ENCODE data around the gene KCTD20. TPM values are rescaled to one million over a fixed set of nuclear protein-coding genes. Genes with fewer than 3 reads are reported as not detected.

The KCTD20 gene
- total RNA-seq = 63.5 and 114 TPM in 2 replicates

DNA sequence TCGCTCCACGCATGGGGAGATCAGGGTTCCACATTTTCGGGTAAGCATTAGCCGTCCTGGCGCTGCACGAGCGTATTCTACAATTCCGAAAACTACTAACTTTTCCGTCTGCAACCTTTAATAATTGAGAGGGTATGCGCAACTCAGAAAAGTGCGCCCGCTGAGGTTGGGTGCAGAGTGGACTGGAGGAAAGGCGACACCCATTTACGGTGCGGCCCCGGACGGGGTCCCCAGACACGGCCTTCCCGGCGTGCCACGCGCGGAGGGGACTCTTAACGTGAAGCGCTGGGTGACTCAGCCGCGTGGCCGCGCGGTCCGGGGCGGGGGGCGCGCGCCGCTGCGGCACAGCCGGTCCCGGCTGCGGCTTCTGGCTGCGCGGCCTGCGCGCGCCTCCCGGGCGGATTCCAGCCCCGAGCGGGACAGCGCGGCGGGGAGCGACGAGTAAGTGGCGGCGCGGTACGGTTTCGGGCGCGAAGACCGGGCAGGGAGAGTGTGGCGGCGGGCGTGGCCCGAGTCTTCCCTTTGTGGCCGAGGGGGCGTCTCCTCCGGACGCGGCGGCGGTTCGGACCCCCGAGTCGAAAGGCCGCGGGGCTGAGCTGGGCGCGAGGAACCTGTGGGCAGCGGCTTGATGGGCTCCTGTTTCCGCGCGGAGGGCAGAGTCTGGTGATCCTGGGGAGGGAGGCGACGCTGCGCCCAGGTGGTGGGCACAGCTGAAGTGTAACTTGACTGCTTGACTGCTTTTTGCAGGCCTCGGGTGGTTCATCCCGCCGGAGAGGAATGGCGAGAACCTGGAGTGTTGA lies at the start of gene KCTD20, which contains the start of gene PXT1:
Gene KCTD20, plus strand, starts transcription at position 330 of the 800 bp plus-strand sequence. CDS start 27,098 bp downstream, outside the sequence.
Gene PXT1, minus strand, starts transcription at position 184 of the 800 bp plus-strand sequence. CDS start 16,772 bp downstream, outside the sequence.

Other genes starting within 250 kb of the KCTD20 start
- 13.4 and 23.5 TPM in 2 replicates for gene BRPF3, start 246.3 kb upstream of the KCTD20 start, total RNA-seq
- 0.05 TPM in 1 of 2 replicates, not detected in the other for gene PNPLA1, start 172.9 kb upstream of the KCTD20 start, total RNA-seq
- gene BNIP5, start 106.1 kb upstream of the KCTD20 start, total RNA-seq = not detected in 2 replicates
- 0.28 TPM in 1 of 2 replicates, not detected in the other for gene ETV7, start 55.3 kb upstream of the KCTD20 start, total RNA-seq
- gene PXT1, start 146 bp upstream of the KCTD20 start, total RNA-seq = not detected in 2 replicates
- 19.6 and 26.4 TPM in 2 replicates for gene STK38, start 104.5 kb downstream of the KCTD20 start, total RNA-seq
- gene SRSF3, start 151.4 kb downstream of the KCTD20 start, total RNA-seq = 119 and 356 TPM in 2 replicates
- 567 and 603 TPM in 2 replicates for gene CDKN1A, start 235.7 kb downstream of the KCTD20 start, total RNA-seq

Data from smooth muscle cell of the umbilical artery (primary cell).